GM21786 (cell line): ENCODE results near the gene PCDH7.

Experiments
- ATAC-seq: cut with Tn5 transposase; IDR thresholded peaks from one replicate; pipeline ENCODE4 v1.9.1; 2021; ENCODE audit not compliant: unreplicated experiment

The PCDH7 gene, protein sequence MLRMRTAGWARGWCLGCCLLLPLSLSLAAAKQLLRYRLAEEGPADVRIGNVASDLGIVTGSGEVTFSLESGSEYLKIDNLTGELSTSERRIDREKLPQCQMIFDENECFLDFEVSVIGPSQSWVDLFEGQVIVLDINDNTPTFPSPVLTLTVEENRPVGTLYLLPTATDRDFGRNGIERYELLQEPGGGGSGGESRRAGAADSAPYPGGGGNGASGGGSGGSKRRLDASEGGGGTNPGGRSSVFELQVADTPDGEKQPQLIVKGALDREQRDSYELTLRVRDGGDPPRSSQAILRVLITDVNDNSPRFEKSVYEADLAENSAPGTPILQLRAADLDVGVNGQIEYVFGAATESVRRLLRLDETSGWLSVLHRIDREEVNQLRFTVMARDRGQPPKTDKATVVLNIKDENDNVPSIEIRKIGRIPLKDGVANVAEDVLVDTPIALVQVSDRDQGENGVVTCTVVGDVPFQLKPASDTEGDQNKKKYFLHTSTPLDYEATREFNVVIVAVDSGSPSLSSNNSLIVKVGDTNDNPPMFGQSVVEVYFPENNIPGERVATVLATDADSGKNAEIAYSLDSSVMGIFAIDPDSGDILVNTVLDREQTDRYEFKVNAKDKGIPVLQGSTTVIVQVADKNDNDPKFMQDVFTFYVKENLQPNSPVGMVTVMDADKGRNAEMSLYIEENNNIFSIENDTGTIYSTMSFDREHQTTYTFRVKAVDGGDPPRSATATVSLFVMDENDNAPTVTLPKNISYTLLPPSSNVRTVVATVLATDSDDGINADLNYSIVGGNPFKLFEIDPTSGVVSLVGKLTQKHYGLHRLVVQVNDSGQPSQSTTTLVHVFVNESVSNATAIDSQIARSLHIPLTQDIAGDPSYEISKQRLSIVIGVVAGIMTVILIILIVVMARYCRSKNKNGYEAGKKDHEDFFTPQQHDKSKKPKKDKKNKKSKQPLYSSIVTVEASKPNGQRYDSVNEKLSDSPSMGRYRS (N-terminal part only)

DNA sequence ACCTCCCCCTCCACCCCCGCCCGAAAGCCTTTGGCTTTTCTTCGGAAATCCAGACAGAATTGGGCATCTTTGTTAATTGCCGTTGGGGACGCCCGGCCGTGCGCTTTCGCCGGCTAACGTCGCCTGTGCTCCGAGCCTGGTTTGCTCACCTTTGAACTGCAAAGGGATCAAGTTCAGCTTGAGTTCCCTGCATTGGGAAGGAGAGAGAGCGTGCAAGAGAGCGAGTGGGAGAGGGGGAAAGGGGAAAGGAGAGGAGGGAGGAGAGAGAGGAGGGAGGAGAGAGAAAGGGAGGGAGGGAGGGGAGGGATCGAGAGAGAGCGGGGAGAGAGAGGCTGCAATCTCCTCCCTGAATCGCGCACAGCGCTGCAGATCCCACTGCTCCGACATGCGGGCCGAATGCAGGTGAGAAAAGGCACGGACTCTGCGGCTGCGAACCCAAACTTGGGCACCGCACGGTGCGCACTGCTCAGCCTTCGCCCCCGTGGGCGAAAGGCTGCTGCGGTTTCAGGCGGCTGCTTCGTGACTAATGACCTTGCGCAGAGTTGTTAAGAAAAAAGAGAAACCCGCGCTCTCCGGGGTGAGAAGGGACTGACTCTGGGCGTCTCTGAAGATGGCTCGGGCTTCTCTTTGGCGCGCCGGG lies at the start of gene PCDH7:
PCDH7 (plus strand) TSS at position 349 of the 640 bp plus-strand sequence. CDS start 1,054 bp downstream, outside the sequence.
- ATAC-seq, result no peak

DNA sequence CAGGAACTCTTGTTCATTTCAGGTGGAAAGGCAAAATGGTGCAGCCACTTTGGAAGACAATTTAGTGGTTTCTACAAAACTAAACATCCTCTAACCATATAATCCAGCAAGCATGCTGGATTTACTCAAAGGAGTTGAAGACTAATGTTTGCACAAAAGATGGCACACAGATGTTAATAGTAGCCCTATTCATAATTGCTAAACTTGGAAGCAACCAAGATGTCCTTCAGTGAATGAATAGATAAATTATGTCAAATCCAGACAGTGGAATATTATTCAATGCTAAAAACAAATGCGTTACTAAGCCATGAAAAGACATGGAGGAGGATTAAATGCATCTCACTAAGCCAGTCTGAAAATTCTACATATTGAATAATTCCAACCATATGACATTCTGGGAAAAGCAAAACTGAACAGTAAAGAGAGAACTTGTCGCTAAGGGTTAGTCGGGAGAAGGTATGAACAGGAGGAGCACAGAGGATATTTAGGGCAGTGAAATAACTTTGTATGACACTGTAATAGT lies 48.2 kb upstream of the PCDH7 start:
- no peak for ATAC-seq

DNA sequence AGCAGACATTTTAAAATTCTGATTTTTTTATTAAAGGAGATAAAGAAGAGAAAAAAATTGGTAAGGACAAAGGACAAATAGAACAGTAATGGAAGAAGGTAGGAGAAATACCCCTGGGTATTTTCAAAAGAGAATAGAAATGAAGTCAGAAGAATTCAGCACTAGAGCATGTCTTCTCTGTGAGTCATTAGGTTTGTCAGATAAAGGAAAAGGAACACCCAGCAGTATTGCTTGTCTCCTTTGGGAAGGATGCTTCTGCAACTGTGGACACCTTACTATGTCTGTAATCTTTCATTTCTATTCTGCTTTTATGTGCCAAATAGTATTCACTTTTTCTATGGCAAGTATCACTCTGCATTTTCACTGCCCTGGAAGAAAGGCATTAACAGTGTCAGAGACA lies 24.0 kb upstream of the PCDH7 start:
- ATAC-seq, result no peak

DNA sequence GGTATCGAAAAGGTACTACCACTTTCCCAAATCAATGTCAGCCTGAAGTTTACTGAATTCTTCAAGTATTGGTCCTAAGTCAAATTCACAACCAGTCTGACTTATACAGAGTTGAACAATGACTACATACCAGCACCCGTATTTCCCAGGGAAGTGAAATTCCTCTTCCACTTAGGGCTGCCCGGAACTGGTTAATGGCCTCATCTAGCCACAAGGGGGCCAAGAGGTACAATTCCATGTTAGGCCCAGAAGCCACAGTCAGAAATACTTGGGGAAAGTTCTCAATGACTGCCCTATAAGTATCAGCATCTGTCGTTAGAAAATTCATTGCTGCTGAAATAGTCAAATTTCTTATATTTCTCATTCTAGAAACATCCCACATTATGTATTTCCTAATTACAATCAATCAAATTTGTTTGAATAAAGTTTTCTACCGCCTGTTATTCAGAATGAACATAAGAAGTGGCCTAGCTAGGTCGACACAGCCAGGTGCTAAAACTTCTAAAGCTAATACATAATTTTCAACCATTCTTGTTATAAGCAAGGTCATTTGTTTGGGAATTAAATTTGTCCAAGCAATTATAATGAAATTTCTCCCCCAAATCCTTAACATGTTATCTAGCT lies 5.6 kb upstream of the PCDH7 start:
- ATAC-seq, result peak; percentile 38

DNA sequence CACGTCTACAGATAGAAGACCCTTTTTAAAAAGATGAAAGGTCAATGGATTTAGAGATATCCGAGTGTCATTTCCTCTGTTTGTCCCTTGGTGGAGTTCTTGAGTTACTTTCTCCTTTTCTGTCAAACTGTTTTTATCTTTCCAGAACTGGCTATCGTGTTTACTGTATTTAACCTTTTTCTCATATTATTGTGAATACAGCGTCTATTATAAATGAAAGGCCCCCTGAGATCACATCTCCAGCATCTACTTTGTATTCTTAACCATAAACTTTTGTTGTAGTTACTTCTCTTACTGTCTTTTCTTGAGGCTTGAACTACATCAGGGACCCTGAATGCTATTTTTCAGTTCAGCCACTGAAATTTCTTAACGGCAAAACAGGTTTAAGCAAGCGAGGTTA lies 4.0 kb upstream of the PCDH7 start:
- no peak for ATAC-seq

DNA sequence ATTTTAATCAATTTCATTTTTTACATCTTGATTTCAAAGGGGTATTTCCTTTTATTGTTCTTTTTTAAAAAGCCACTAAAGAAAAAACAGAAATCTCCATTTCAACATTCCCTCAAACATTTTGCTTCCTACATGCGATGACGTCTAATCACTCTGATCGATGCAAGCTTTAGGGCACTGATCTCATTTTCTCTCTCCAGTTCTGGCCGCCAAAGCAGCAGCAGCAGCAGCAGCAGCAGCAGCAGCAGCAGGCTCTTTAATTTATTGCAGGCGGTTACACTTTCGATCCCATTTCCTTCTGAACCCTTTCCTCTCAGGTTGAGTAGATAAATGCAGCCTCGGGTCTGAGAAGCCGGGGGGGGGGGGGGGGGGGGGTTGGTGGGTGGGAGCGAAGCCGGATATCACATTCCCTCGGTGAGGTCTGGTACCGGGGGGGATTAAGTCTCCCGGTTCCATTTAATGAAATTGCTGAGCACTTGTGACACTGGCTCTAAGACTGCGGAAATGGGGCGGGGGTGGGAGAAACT lies 3.4 kb upstream of the PCDH7 start:
- no peak for ATAC-seq

DNA sequence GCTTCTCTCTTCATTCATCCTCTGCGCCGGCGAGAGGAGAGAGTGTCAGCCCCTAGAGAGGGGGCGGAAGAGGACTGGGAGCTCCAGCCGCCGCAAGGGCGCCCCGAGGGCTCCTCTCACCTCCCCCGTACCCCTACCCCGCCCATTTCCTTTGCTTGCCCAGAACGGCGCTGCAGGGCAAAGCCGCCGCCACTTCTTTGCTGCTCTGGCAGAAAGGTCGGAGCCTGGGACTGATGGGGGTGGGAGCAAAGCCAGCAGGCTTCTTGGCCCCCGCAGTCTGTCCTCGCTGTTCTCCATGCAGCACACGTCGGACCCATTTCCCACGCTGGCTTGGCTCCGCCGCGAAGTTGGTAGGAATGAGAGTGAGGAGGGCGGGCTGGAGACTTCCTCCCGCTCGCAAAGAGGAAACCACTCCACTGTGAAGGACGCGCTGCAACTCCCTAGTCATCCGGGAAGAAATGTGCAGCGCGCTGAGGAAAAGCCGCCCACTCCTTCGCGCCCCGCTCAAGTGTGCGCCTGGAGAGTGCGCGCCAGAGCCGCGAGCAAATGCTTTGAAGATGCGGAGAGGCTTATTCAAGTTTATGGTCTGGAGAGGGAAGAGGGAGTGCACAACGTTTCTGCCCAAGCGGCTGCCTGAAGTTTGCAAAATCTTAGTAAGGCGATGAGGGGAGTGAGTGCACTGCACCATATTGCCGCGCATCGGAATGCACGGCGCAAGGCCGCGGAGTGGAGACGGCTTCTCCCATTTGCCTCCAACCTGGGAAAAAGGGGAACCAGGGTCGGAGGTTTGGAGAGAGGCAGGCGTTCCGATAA lies 2.8 kb upstream of the PCDH7 start:
- peak; percentile 36 for ATAC-seq

DNA sequence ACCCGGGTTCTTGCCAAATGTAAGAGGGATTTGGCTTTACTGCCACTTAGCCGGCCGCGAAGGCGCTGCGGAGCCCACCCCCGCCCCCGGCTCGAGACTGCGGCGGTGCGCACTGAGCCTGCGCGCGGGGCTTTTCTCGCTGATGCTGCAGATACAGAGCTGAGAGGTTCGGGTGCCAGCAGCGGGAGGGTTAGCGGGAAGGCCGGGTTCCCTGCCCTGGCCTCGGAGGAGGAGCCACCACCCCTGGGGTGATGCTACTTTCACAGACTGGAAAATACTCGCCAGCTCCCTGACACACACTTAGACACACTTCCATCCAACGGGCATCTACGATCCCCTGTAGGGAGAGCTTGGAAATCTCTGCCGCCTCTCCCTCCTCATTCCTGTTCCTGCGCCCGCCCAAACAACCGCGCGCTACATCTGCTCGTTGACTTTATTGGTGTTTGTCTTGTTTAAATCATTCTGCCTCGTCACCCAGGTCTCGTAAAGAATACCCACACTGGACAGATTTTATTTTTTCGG lies 2.1 kb upstream of the PCDH7 start:
- ATAC-seq, result no peak

DNA sequence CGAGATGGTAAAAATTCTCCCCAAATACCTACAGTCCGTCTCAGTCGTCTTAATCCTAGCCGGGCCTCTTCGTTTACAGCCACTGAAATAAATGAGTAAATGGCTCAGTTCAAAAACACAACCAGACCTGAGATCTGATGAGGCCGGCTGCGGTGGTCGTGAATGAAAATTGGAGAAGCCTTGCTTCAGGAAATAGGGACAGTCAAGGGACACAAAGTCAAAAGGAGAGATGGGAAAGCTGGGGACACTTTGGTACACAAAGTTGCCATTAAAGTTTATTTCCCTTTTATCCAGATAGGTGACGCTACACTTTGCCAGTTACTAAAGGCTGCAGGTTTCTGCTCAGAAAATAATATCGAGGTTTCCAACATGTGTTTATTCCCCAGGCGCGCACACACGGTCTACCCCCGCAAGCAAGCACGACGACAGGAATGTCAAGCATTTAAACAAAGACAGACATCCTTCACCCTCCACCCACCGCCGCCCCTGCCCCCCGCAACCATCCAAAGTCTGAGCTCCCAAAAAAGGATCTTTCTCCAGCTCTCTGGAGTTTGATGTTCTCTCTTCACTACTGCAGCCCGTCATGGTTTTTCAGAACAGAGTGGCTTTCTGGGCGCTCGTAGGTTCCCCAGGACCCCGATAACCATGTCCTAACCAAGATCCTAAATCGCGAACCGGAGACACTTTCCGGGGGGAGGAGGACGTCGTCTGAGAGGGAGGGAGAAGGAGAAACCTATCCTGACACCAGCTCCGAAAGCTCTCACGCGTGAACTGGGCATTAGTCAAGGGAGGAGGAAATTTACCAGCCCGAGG lies 1.3 kb upstream of the PCDH7 start:
- ATAC-seq, result no peak

DNA sequence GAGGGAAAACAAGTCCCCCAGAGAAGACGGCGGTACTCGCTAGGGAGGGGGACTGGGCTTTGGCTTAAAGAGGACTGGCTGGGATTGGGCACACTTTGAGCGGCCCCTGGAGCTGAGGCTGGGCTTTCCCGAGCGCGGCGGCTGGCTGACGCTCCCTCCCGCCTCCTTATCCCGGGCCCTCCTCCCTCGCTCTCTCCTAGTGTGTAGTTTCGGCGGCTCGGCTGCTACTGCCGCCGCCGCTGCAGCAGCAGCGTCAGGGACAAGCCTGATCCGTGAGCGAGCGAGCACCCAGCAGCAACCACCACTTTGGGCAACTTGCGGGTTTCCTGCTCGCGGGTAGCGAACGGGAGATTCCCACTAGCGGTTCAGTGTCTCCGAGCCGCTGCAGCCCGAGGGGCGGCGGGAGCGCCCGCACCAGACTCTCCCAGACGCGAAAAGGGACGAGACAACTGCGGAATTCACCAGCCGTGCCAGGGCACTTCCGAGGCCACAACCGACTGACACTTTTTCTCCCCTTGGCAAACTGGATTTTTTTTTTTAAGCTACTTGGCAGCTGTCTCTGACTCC lies 632 bp upstream of the PCDH7 start:
- ATAC-seq, result no peak

DNA sequence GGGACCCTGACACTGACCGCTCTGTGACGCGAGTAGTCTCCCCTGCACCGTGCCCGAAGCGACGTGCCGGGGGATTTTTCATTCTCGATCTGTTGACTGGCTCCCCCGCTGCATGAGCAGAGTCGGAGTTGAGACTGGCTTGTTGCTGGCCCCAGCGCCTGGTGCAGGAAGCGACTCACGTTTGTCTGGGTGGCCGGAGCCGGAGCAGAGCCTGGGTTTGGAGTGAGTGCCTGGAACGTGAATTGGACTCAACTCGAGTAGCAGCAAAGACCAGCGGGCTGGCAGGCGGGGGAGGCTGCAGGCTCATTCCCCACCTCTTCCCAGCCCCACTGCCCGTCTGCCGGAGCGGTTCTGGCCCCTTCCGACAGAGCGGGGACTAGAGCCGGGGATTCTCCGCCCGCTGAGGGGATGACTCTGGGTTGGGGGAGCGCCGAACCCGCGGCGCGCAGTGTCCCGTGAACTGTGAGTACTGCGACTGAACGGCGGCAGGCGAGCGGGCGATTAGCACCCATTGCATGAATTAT lies 554 bp downstream of the PCDH7 start:
- no peak for ATAC-seq

DNA sequence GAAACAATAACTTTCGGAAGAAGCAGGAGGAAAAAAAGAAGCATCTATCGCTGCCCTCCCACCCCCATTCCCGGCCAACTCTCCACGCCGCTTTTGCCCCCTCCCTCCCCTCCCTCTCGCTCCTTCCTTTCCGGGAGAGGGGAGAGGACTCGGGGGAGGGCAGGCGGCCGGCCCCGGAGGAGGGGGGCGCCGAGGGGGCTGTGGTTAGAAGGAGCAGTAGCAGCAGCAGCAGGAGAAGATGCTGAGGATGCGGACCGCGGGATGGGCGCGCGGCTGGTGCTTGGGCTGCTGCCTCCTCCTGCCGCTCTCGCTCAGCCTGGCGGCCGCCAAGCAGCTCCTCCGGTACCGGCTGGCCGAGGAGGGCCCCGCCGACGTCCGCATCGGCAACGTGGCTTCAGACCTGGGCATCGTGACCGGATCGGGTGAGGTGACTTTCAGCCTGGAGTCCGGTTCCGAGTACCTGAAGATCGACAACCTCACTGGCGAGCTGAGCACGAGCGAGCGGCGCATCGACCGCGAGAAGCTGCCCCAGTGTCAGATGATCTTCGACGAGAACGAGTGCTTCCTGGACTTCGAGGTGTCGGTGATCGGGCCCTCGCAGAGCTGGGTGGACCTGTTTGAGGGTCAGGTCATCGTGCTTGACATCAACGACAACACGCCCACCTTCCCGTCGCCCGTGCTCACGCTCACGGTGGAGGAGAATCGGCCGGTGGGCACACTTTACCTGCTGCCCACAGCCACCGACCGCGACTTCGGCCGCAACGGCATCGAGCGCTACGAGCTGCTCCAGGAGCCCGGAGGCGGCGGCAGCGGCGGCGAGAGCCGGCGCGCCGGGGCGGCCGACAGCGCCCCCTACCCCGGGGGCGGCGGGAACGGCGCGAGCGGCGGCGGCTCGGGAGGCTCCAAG lies 1.3 kb downstream of the PCDH7 start:
- no peak for ATAC-seq

DNA sequence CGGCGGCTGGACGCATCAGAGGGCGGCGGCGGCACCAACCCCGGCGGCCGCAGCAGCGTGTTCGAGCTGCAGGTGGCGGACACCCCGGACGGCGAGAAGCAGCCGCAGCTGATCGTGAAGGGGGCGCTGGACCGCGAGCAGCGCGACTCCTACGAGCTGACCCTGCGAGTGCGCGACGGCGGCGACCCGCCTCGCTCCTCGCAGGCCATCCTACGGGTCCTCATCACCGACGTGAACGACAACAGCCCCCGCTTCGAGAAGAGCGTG lies 1.9 kb downstream of the PCDH7 start:
- ATAC-seq, result no peak

DNA sequence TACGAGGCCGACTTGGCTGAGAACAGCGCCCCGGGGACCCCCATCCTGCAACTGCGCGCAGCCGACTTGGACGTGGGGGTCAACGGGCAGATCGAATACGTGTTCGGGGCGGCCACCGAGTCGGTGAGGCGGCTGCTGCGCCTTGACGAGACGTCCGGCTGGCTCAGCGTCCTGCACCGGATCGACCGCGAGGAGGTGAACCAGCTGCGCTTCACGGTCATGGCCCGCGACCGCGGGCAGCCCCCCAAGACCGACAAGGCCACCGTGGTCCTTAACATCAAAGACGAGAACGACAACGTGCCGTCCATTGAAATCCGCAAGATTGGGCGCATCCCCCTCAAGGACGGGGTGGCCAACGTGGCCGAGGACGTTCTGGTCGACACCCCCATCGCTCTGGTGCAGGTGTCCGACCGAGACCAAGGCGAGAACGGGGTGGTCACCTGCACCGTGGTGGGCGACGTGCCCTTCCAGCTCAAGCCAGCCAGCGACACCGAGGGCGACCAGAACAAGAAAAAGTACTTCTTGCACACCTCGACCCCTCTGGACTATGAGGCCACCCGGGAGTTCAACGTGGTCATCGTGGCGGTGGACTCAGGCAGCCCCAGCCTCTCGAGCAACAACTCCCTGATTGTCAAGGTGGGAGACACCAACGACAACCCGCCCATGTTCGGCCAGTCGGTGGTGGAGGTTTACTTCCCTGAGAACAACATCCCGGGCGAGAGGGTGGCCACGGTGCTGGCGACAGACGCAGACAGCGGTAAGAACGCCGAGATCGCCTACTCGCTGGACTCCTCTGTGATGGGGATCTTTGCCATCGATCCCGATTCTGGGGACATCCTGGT lies 2.4 kb downstream of the PCDH7 start:
- no peak for ATAC-seq

DNA sequence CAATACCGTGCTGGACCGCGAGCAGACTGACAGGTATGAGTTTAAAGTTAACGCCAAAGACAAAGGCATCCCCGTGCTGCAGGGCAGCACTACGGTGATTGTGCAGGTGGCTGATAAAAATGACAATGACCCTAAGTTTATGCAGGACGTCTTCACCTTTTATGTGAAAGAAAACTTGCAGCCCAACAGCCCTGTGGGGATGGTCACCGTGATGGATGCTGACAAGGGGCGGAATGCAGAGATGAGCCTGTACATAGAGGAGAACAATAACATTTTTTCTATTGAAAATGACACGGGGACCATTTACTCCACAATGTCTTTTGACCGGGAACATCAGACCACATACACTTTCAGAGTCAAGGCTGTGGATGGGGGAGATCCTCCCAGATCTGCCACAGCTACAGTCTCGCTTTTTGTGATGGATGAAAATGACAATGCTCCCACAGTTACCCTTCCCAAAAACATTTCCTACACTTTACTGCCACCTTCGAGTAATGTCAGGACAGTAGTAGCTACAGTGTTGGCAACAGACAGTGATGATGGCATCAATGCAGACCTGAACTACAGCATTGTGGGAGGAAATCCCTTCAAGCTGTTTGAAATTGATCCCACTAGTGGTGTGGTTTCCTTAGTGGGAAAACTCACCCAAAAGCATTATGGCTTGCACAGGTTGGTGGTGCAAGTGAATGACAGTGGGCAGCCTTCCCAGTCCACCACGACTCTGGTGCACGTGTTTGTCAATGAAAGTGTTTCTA lies 3.2 kb downstream of the PCDH7 start:
- ATAC-seq, result no peak

DNA sequence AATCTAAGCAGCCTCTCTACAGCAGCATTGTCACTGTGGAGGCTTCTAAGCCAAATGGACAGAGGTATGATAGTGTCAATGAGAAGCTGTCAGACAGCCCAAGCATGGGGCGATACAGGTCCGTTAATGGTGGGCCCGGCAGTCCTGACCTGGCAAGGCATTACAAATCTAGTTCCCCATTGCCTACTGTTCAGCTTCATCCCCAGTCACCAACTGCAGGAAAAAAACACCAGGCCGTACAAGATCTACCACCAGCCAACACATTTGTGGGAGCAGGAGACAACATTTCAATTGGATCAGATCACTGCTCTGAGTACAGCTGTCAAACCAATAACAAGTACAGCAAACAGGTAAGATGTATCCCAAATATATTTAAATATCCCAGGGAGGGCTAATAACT lies 4.1 kb downstream of the PCDH7 start:
- no peak for ATAC-seq
